ENCODE measurements around the gene GNA15.

Gene GNA15

DNA sequence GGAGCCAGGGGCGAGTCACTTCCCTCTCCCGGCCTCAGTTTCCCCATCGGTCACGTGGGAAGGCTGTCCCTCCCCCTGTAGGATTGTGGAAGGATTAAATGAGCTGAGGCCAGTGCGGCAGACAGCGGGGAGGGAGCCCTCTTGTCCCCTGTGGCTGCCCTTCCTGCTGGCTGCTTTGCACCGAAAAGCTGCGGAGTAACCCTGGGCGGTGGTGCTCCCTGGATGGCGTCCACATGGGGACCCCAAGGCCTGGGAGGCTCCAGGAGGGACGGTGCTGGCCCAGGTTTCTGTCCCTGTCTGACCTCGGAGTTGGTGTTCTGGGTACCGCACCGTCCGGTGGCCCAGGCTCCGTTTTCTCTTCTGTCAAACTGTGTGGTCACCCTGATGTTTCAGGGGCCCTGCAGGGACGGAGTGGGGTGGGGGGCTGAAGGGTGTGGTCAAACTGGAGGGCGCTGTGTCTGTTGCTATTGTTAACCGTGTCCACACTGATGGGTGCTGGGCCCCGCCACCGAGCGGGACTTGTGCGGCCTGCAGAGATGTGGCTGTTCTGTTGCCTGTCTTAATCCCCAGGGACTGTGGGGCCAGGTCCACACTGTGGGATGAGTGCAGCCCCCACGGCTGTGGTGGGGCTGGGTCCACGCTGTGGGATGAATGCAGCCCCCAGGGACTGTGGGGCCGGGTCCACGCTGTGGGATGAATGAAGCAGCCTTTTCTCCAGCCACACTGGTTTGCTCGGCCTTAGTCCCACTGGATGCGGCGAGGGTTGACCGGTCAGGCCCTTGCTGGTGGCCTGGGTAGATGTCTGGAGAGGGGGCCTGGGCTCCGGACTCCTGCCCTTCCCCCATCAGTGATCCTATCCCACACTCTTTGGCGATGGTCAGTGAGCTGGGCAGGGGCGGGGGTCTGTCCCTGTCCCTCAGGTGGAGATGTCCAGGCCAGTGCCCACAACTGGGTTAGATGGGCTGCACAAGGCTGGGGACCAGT lies 34.8 kb upstream of the GNA15 start:
- DNase-seq (ENCODE audit: low read depth), result no peak
- no peak overlapping the region for H3K4me3 ChIP-seq (replicated peaks; ENCODE audit: low read depth, low read length)

DNA sequence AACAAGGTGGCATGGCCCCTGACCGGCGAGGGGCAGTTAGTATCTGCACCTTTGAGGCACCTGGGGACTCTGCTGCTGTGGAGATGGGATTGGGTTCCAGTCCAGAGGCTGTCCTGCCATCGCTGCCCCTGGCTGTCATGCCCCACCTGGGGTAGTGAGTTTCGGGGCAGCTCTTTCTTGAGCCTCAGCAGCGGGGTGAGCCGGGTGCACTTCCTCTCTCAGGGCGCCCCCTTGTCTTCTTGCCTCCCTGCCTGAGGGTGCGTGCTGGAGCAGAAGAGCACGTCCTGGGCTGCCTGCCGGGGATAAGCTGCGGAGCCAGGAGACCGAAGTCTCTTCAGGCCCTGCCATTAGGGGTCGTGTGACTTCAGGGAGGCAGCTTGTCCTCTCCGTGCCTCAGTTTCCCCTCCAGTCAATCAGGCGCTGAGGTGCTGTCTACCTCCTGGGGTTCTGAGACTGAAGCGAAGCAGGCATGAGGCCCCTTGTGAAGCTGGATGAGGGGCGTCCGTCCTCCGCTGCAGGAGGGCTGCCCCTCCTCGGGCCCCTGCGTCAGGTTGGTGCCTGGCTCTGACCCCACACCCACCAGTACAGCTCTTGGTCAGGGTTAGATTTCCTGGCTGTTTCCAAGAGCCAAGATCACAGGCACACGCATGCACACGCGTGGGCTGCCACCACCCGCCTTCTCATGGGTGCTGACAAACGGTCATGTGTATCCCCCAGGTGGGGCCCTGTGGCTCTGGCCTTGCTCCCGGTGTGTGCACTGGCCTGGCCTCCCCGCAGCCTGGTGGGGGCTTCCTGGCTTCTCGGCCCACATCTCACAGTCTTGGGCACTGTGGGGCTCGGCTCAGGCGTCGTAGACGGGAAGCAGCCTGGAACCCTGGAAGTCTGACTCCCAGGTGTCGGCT lies 33.3 kb upstream of the GNA15 start:
- no peak for DNase-seq (ENCODE audit: low read depth)
- H3K4me3 ChIP-seq (replicated peaks; ENCODE audit: low read depth, low read length), result no peak overlapping the region
- TF ChIP-seq, protein P1, sequence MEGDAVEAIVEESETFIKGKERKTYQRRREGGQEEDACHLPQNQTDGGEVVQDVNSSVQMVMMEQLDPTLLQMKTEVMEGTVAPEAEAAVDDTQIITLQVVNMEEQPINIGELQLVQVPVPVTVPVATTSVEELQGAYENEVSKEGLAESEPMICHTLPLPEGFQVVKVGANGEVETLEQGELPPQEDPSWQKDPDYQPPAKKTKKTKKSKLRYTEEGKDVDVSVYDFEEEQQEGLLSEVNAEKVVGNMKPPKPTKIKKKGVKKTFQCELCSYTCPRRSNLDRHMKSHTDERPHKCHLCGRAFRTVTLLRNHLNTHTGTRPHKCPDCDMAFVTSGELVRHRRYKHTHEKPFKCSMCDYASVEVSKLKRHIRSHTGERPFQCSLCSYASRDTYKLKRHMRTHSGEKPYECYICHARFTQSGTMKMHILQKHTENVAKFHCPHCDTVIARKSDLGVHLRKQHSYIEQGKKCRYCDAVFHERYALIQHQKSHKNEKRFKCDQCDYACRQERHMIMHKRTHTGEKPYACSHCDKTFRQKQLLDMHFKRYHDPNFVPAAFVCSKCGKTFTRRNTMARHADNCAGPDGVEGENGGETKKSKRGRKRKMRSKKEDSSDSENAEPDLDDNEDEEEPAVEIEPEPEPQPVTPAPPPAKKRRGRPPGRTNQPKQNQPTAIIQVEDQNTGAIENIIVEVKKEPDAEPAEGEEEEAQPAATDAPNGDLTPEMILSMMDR (IDR thresholded peaks at IDR 0.05; ENCODE audit: low read length, missing control alignments), result no peak

More for the DNA sequence above, 34.8 kb upstream of the GNA15 start:
- TF ChIP-seq, protein P1 (IDR thresholded peaks at IDR 0.05; ENCODE audit: low read length, missing control alignments), result no peak

DNA sequence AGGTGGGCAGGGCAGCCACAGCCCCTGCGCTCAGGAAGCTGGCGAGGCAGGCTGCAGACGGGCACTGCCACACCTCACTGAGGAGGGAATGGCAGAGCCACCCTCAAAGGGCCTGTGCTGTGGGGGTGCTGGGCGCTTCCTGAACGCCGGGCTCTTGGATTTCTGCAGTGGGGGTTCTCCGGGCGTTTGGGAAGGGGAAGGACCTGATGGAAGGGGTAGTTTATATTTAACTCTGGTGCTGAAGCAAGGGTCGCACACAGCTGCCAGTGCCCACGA lies 31.2 kb upstream of the GNA15 start:
- DNase-seq (ENCODE audit: low read depth), result no peak
- no peak overlapping the region for H3K4me3 ChIP-seq (replicated peaks; ENCODE audit: low read depth, low read length)
- TF ChIP-seq, protein P1 (IDR thresholded peaks at IDR 0.05; ENCODE audit: low read length, missing control alignments), result no peak

DNA sequence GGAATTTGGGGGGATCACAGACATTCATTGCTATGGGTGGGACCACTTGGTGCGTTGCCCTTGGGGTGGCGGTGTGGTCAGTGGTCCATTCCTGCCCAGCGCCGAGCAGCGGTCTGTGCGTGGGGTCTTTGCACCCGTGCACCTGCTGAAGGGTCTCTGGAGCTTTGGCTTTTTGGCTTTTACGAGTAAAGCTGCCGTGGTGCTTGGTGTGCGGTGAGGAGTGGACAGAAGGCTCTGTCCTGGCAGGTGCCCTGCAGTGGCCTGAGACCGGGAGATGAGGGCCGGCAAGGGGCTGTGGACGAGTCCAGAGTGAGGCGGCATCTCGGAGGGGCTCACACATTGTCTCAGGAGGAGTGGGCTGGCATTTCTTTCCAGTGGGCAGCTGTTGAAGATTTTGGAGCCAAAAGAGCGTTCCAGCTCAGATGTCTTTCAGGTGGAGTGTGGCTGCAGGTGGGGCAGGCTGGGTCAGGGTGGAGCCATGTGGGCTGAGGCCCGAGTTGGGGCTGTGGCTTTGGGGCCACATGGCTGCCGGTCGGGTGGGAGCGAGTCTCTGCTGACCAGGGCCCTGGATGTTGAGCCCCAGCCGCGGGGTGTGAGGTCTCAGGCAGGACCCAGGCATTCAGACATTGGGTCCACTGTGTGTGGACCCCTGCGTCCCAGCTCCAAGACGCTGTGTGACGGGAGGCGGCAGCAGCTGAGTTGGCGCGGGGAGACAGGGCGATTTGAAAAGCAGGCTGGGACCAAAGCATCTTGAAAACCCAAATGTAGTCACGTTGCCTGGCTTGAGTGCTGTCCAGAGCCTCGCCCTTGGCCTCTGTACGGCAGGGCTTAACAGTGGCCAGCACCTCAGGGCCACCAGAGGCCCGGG lies 30.0 kb upstream of the GNA15 start:
- DNase-seq (ENCODE audit: low read depth), result no peak
- TF ChIP-seq, protein P1 (IDR thresholded peaks at IDR 0.05; ENCODE audit: low read length, missing control alignments), result no peak
- H3K4me3 ChIP-seq (replicated peaks; ENCODE audit: low read depth, low read length), result no peak overlapping the region

DNA sequence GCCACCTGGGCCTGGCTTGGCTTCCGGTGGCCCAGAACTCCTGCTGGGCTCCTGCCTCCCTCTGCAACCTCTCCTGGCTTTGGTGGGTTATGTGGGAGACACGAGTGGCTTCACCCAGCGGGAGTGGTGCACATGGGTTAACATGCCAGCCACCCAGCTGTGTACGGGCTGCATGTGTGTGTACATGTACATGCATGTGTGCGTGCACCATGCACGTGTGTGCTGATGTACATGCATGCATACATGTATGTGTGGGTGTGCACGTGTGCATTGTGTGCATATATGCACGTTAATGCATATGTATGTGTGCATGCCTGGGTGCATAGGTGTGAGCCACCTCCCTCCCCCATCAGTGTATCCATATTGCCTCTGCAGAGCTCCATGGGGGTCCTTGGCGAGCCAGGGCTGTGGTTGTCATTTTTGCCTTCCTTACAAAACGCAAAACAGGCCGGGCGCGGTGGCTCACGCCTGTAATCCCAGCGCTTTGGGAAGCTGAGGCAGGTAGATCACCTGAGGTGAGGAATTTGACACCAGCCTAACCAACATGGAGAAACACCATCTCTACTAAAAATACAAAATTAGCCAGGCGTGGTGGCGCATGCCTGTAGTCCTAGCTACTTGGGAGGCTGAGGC lies 29.2 kb upstream of the GNA15 start:
- no peak overlapping the region for H3K4me3 ChIP-seq (replicated peaks; ENCODE audit: low read depth, low read length)
- no peak for DNase-seq (ENCODE audit: low read depth)
- TF ChIP-seq, protein P1 (IDR thresholded peaks at IDR 0.05; ENCODE audit: low read length, missing control alignments), result no peak

DNA sequence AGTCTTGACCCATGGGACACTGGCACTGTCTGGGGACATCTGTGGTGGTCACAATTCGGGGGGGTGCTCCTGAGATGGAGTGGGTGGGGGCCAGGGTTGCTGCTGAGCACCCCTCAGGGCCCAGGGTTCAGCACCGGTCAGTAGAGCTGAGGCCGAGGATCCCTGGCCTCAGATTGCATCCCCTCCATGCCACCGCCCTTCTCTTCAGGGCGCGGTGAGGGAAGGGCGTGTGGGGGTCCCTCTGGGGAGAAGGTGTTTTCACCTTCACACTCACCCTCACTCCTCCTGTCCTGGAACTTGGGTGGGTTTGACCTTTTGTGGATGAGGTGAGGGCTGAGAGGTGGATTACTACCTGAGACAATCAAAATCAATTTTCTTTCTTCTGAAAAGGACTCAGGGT lies 28.2 kb upstream of the GNA15 start:
- no peak for DNase-seq (ENCODE audit: low read depth)
- TF ChIP-seq, protein P1 (IDR thresholded peaks at IDR 0.05; ENCODE audit: low read length, missing control alignments), result no peak
- H3K4me3 ChIP-seq (replicated peaks; ENCODE audit: low read depth, low read length), result no peak overlapping the region

Data from fibroblast of pulmonary artery (primary cell).